ENCODE results near the gene TIMM22. TPM values are rescaled to one million over a fixed set of nuclear protein-coding genes. Genes with fewer than 3 reads are reported as not detected.

Gene TIMM22
- total and polyA plus RNA-seq, 2 of the 4 experiments (the other 2 are of a cell fraction), result 12.7 to 12.9 TPM

- no peaks in the 10 kb centered on the region for H3K9me3 ChIP-seq (ENCODE audit: control insufficient read depth, insufficient read depth, low read length)
- peaks cover 17 to 28% of the 10 kb centered on the region in 2 experiments for H3K79me1 ChIP-seq (ENCODE audit: low read depth in 1 of 2, low read length in 2 of 2)
- H3K56ac ChIP-seq (ENCODE audit: extremely low read depth, insufficient read depth, low read length), result no peak overlapping the region
- dilution Hi-C loops (cut with HindIII; ENCODE audit: low sequenced_read_pairs, unreplicated experiment) (no loop called here), intact Hi-C loops (cut with micrococcal nuclease) (no loop called here), in situ Hi-C loops (cut with MboI; ENCODE audit: low sequenced_read_pairs) (no loop called here)
- H3K9me1 ChIP-seq (ENCODE audit: insufficient read depth, low read length), result peaks cover 5% of the 10 kb centered on the region; the same call in 1 of the 2 replicates
- H2AK9ac ChIP-seq (replicated peaks; ENCODE audit: low read depth, low read length, poor library complexity), result no peak overlapping the region
- H3K36me3 ChIP-seq (ENCODE audit: control insufficient read depth, insufficient read depth, low read length), result peaks cover 31% of the 10 kb centered on the region
- no peak overlapping the region for H4K5ac ChIP-seq (ENCODE audit: low read depth, low read length)
- ChIA-PET POLR2A (ENCODE audit: unreplicated experiment) (no interaction called here), CTCF (no interaction called here)
- no peak overlapping the region for H2BK15ac ChIP-seq (ENCODE audit: low read depth, low read length)
- no peaks in the 10 kb centered on the region for H3K27me3 ChIP-seq (ENCODE audit: control insufficient read depth, insufficient read depth, low read length)
- no peak overlapping the region for H2AK5ac ChIP-seq (ENCODE audit: low read depth, low read length)
- H3K27ac ChIP-seq (ENCODE audit: insufficient read depth, low read length), result no peak overlapping the region
- ATAC-seq (ENCODE audit: low read depth) (no peak), DNase-seq (no peak)
- no peak overlapping the region for H2AFZ ChIP-seq (replicated peaks; ENCODE audit: low read length, poor library complexity)
- H3K4me2 ChIP-seq (ENCODE audit: low read depth, low read length), result no peak overlapping the region
- peaks cover 39% of the 10 kb centered on the region for H4K20me1 ChIP-seq (ENCODE audit: insufficient read depth, low read length)
- H2BK120ac ChIP-seq (ENCODE audit: low read depth, low read length), result no peak overlapping the region
- H3K18ac ChIP-seq (ENCODE audit: low read depth, low read length), result no peak overlapping the region
- H3K14ac ChIP-seq (replicated peaks; ENCODE audit: low read depth, low read length), result no peak overlapping the region
- 92% methylated on average over 20 of the region's 31 CpGs; no CpG with 5 or more reads in 1 of the 2 experiments for WGBS, 2 experiments (ENCODE audit: extremely low coverage in 2 of 2, insufficient read length in 1 of 2)
- H3K4me3 ChIP-seq (ENCODE audit: insufficient read depth, low read depth, low read length), result no peak overlapping the region
- no peaks in the 10 kb centered on the region; the same call in 1 of the 2 replicates for H3K4me1 ChIP-seq (ENCODE audit: control insufficient read depth, insufficient read depth, low read length)
- no peak overlapping the region for H4K8ac ChIP-seq (ENCODE audit: low read depth in 2 of 2, low read length in 2 of 2)
- no TSS peak for BruUV-seq (replicated peaks)
- no peak overlapping the region for H4K91ac ChIP-seq (ENCODE audit: insufficient read depth, low read depth, low read length)
- no peak overlapping the region for H2BK20ac ChIP-seq (ENCODE audit: low read depth, low read length)
- TF ChIP-seq NFE2L2 (IDR thresholded peaks at IDR 0.05; ENCODE audit: low read depth, low read length) (no peak), MAZ (IDR thresholded peaks at IDR 0.05; ENCODE audit: borderline replicate concordance, low read depth, low read length) (no peak), MAFK (IDR thresholded peaks at IDR 0.05; ENCODE audit: low read depth, low read length) (no peak), RFX5 (IDR thresholded peaks at IDR 0.05; ENCODE audit: low read depth, low read length) (no peak), SMC3 (IDR thresholded peaks at IDR 0.05; ENCODE audit: low read depth, low read length) (no peak), RAD21 (IDR thresholded peaks at IDR 0.05; ENCODE audit: low read length) (no peak), RCOR1 (IDR thresholded peaks at IDR 0.05; ENCODE audit: insufficient replicate concordance, low read length) (no peak), USF2 (IDR thresholded peaks at IDR 0.05; ENCODE audit: low read depth, low read length) (no peak), CEBPB (IDR thresholded peaks at IDR 0.05; ENCODE audit: low read depth, low read length) (no peak), FOS (IDR thresholded peaks at IDR 0.05; ENCODE audit: low read depth, low read length) (no peak)
- H3K4ac ChIP-seq (ENCODE audit: low read depth, low read length), result no peak overlapping the region
- H2BK5ac ChIP-seq (ENCODE audit: low read depth, low read length, poor library complexity, severe bottlenecking), result no peak overlapping the region
- no peak overlapping the region for H3K9ac ChIP-seq (ENCODE audit: low read depth, low read length)
- no peak overlapping the region for H3K23ac ChIP-seq (ENCODE audit: low read depth, low read length)
Measured at GRCh38 chr17:1038459-1039122, 41.7 kb downstream of the TIMM22 start.
